Measurements from ENCODE around the gene SAMD7.

GRCh38 chr3:169901453-169901852, 9.9 kb upstream of the SAMD7 start:
- TF ChIP-seq CTCF (IDR thresholded peaks at IDR 0.05) (no peak), POLR2A (IDR thresholded peaks at IDR 0.05) (no peak)
